Measurements from ENCODE around the gene C15orf61. TPM values are rescaled to one million over a fixed set of nuclear protein-coding genes. Genes with fewer than 3 reads are reported as not detected.

C15orf61 gene
- total RNA-seq, 2 donors from 2014 or later, result 5.4 to 6.2 TPM

DNA sequence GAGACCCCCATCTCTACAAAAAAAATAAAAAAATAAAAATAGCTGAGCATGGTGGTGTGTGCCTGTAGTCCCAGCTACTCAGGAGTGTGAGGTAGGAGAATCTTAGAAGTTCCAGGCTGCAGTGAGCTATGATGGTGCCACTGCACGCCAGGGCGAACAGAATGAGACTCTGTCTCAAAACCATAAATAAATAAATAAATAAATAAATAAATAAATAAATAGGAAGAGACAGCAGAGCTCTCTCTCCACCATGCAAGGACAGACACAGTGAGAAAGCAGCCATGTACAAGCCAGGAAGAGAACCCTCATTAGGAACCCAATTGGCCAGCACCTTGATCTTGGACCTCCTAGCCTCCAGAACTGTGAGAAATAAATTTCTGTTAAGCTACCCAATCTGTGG is 5.4 kb upstream of the C15orf61 start:
- intact Hi-C loops (cut with DNase I), result no loop called here
- no peak overlapping the region for H3K27ac ChIP-seq
- H3K9ac ChIP-seq (ENCODE audit: low read depth in 2 of 2, low read length in 2 of 2), result no peak overlapping the region
- H3K27me3 ChIP-seq, result no peaks in the 10 kb centered on the region
- no peak for DNase-seq
- no peaks in the 10 kb centered on the region for H3K4me1 ChIP-seq
- no peaks in the 10 kb centered on the region for H3K9me3 ChIP-seq
- TF ChIP-seq, protein P1, sequence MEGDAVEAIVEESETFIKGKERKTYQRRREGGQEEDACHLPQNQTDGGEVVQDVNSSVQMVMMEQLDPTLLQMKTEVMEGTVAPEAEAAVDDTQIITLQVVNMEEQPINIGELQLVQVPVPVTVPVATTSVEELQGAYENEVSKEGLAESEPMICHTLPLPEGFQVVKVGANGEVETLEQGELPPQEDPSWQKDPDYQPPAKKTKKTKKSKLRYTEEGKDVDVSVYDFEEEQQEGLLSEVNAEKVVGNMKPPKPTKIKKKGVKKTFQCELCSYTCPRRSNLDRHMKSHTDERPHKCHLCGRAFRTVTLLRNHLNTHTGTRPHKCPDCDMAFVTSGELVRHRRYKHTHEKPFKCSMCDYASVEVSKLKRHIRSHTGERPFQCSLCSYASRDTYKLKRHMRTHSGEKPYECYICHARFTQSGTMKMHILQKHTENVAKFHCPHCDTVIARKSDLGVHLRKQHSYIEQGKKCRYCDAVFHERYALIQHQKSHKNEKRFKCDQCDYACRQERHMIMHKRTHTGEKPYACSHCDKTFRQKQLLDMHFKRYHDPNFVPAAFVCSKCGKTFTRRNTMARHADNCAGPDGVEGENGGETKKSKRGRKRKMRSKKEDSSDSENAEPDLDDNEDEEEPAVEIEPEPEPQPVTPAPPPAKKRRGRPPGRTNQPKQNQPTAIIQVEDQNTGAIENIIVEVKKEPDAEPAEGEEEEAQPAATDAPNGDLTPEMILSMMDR (IDR thresholded peaks at IDR 0.05), result no peak
- H3K36me3 ChIP-seq, result no peaks in the 10 kb centered on the region
- H3K4me3 ChIP-seq, result no peak overlapping the region

DNA sequence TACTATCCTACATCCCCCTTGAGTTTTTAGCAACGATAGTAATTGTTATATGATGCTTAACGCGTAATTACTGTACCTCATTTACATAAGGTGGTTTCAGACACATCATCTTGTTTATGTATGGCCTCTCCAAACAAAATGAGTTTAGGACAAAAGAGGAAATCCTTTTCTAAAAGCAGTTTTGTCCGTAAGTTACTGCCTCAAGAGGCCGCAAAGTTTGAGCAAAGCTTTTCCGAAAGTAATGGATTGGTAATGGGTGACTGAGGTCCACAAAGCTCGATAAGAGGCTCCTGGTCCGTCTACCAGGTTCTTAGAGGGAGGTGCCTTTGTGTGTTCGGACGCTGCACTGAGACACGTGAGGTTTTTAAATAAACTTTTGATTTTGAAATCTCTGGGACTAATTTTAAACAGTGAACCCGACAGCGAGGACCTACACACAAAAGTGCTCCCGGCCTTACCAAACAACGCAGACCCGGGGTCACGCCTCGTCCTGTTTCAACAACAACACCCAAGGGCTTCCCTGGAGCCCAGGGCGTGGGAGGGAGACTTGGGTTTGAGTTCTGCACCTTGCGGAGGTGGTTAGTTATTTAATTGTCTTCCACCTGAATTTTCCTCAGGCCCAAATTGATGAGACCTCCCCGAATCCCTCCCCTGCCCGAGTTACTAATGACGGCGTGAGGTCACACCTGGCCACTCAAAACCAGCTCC is 456 bp upstream of the C15orf61 start:
- peak overlapping the region; percentile 75 to 91 for H3K9ac ChIP-seq (ENCODE audit: low read depth in 2 of 2, low read length in 2 of 2)
- intact Hi-C loops (cut with DNase I), result no loop called here
- no peaks in the 10 kb centered on the region for H3K27me3 ChIP-seq
- TF ChIP-seq, protein P1 (IDR thresholded peaks at IDR 0.05), result no peak
- peaks cover 3% of the 10 kb centered on the region for H3K4me1 ChIP-seq
- H3K9me3 ChIP-seq, result no peaks in the 10 kb centered on the region
- H3K27ac ChIP-seq, result peak overlapping the region; percentile 98
- no peak for DNase-seq
- H3K36me3 ChIP-seq, result no peaks in the 10 kb centered on the region
- H3K4me3 ChIP-seq, result peak overlapping the region; percentile 85

DNA sequence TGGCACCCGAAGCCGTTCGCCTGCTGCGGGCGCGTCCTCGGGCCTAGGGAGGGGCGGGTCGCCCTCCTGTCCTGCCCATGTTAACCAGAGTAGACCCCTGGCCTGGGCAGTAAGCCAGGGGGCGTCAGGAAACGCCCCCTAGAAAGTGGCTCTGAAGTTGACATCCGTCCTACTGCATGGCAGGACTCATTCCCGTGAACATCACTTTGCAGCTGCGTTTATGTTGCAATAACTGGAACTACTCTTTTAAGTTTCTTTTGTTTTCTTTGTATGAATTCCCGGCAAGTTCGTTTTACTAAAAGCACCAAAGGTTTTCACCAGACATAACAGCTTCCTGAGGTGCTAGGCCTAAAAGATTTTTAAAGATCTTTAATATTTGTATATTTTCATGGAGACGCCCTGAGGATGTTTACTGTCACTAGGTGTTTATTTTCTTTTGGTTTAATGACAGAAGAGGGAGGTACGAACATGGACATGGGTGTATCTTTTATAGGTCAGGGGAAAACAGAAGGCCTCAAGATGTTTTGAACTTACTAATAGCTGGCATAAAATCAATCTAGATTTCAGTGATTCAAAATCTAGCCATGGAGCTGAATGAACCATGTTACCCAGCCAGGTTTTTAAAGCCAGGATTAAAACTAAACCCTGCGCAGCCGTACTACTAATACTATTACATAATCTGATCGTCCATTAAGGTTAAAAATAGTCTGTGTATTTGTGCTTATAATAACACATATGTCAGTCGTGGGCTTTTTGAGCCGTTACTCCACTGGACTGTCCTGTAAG is 1.0 kb downstream of the C15orf61 start:
- H3K36me3 ChIP-seq, result no peaks in the 10 kb centered on the region
- intact Hi-C loops (cut with DNase I), result no loop called here
- H3K27ac ChIP-seq, result peak overlapping the region; percentile 98
- peak overlapping the region; percentile 84 to 96 for H3K9ac ChIP-seq (ENCODE audit: low read depth in 2 of 2, low read length in 2 of 2)
- no peaks in the 10 kb centered on the region for H3K9me3 ChIP-seq
- TF ChIP-seq, protein P1 (IDR thresholded peaks at IDR 0.05), result no peak
- H3K4me3 ChIP-seq, result peak overlapping the region; percentile 85
- no peak for DNase-seq
- H3K27me3 ChIP-seq, result no peaks in the 10 kb centered on the region
- H3K4me1 ChIP-seq, result peaks cover 3% of the 10 kb centered on the region

DNA sequence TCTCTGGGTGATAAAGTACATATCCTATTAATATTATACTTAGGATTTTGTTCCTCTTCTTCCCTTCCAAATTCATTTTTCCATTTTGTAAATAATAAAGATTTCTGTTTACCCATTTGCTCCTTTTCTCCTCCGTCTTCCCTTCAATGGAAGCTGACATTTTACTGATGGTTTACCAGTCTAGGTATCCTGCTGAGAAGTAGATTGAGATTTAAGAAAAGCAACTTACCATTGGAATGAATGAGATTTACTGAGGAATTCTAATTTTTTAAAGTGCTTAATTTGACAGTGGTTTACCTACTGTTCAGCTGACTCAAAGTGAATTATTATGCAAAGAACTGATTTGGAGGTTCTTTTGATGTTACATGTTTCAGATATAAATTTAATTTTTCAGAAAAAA is 2.4 kb downstream of the C15orf61 start:
- Histone ChIP-seq H3K4me1 (peaks cover 3% of the 10 kb centered on the region), H3K4me3 (no peak overlapping the region), H3K9me3 (no peaks in the 10 kb centered on the region), H3K9ac (ENCODE audit: low read depth in 2 of 2, low read length in 2 of 2) (no peak overlapping the region), H3K27me3 (no peaks in the 10 kb centered on the region), H3K27ac (no peak overlapping the region), H3K36me3 (no peaks in the 10 kb centered on the region)
- TF ChIP-seq, protein P1 (IDR thresholded peaks at IDR 0.05), result no peak
- intact Hi-C loops (cut with DNase I), result no loop called here
- DNase-seq, result no peak

DNA sequence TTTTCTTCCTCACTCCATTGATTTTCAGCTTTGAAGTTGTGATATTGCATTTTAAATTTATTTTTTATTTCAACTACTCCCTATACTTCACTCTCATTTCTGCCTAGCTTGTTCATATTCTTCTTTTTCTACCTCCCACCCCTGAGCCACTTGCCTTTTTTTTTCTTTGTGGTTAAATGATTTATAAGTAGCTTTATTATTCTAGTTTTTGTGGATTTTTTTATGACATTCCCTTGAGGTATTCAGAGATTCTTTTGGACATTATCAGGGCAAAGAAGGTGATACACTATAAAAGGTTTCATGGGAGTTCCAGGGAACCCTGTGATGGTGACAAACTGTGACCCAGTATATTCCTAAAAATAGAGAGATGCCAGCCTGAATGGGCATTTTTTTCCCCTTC is 3.3 kb downstream of the C15orf61 start:
- DNase-seq, result no peak
- H3K9ac ChIP-seq (ENCODE audit: low read depth in 2 of 2, low read length in 2 of 2), result no peak overlapping the region
- no peak overlapping the region for H3K4me3 ChIP-seq
- H3K4me1 ChIP-seq, result peaks cover 3% of the 10 kb centered on the region
- intact Hi-C loops (cut with DNase I), result no loop called here
- no peaks in the 10 kb centered on the region for H3K27me3 ChIP-seq
- no peak overlapping the region for H3K27ac ChIP-seq
- no peaks in the 10 kb centered on the region for H3K36me3 ChIP-seq
- H3K9me3 ChIP-seq, result no peaks in the 10 kb centered on the region
- TF ChIP-seq, protein P1 (IDR thresholded peaks at IDR 0.05), result no peak
